ENCODE data around the gene HPS4.

HPS4 gene

GRCh38 chr22:26426924-26427323, 56.7 kb downstream of the HPS4 start:
- H3K4me3 ChIP-seq (ENCODE audit: control insufficient read depth, low read depth, low read length), result no peak overlapping the region
- no peak for DNase-seq (ENCODE audit: low read depth)
- TF ChIP-seq, protein P1, sequence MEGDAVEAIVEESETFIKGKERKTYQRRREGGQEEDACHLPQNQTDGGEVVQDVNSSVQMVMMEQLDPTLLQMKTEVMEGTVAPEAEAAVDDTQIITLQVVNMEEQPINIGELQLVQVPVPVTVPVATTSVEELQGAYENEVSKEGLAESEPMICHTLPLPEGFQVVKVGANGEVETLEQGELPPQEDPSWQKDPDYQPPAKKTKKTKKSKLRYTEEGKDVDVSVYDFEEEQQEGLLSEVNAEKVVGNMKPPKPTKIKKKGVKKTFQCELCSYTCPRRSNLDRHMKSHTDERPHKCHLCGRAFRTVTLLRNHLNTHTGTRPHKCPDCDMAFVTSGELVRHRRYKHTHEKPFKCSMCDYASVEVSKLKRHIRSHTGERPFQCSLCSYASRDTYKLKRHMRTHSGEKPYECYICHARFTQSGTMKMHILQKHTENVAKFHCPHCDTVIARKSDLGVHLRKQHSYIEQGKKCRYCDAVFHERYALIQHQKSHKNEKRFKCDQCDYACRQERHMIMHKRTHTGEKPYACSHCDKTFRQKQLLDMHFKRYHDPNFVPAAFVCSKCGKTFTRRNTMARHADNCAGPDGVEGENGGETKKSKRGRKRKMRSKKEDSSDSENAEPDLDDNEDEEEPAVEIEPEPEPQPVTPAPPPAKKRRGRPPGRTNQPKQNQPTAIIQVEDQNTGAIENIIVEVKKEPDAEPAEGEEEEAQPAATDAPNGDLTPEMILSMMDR (conservative IDR thresholded peaks at IDR 0.05; ENCODE audit: control insufficient read depth, insufficient read depth, low read depth, low read length), result no peak

DNA sequence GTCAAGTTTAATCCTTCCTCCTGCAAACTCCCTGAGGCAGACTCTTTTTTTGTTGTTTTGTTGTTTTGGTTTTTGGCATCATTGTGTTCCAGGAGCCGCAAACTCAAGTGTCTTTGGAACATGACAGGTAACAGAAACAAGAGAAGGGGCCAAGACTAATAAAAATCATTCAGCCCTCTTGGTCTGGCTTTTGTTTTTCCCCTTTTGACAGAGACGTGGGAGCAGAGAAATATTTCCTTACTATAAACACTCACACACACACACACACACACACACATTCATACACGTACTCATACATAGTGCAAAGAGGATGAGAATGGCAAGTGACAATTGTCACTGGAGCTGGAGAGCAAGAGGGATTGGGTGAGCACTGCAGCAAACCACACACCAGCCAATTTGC, 65.0 kb downstream of the HPS4 start:
- TF ChIP-seq, protein P1 (conservative IDR thresholded peaks at IDR 0.05; ENCODE audit: control insufficient read depth, insufficient read depth, low read depth, low read length), result no peak
- no peak overlapping the region for H3K4me3 ChIP-seq (ENCODE audit: control insufficient read depth, low read depth, low read length)
- no peak for DNase-seq (ENCODE audit: low read depth)

- H3K4me3 ChIP-seq (ENCODE audit: control insufficient read depth, low read depth, low read length), result no peak overlapping the region
Observed at GRCh38 chr22:26417406-26417805, 66.2 kb downstream of the HPS4 start.

DNA sequence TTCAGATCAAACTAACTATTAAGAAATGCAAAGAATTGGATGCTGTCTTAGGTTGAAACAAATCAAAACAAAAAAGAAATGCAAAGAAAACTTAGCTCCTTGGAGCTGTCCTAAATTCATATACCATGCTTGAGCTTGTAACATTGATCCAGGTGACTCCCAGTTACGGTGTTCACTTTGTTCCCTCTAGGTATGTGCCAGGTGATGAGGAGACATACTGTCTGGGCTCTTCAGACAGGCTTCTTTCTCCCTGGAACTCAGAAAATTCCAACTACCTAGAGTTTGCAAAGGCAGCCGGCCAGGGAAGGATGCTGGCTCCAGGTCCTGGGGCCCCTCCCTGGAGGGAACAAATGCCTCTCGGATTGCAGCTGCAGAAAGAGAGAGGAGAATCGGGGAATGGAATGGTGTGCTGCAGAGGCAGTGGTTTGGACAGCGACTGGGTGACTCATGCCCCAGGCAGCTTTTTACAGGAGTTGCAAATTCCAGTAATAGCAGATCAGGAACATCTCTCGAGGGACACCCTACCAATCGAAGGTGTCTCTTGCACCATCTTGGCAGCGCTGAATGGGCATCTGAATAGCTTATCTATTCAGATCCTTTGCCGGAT, 66.8 kb downstream of the HPS4 start:
- DNase-seq (ENCODE audit: low read depth), result peak; percentile 63
- no peak overlapping the region for H3K4me3 ChIP-seq (ENCODE audit: control insufficient read depth, low read depth, low read length)
- TF ChIP-seq, protein P1 (conservative IDR thresholded peaks at IDR 0.05; ENCODE audit: control insufficient read depth, insufficient read depth, low read depth, low read length), result no peak

More at GRCh38 chr22:26417406-26417805, 66.2 kb downstream of the HPS4 start:
- TF ChIP-seq, protein P1 (conservative IDR thresholded peaks at IDR 0.05; ENCODE audit: control insufficient read depth, insufficient read depth, low read depth, low read length), result no peak
- DNase-seq (ENCODE audit: low read depth), result no peak

DNA sequence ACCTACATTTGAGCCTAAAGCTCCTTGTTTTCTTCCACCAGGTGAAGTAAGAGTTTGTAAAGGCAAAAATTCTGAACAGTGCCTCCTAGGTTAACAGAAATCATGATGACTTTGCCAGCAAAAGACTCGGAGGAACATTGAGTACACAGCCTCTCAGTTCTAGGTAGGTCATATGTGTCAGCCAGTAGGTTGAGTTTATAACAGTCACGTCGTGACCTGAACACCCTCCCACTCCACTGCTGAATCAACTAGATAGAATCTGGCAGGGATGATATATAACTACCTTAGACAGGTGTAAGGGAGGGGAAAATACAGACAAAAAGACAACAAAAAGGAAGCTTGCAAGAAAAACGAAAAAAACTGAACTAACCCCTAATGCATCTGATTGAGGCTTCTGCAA, 67.3 kb downstream of the HPS4 start:
- no peak for DNase-seq (ENCODE audit: low read depth)

GRCh38 chr22:26414347-26414746, 69.2 kb downstream of the HPS4 start:
- TF ChIP-seq, protein P1 (conservative IDR thresholded peaks at IDR 0.05; ENCODE audit: control insufficient read depth, insufficient read depth, low read depth, low read length), result no peak
- no peak for DNase-seq (ENCODE audit: low read depth)
- no peak overlapping the region for H3K4me3 ChIP-seq (ENCODE audit: control insufficient read depth, low read depth, low read length)

More for the DNA sequence above, 67.3 kb downstream of the HPS4 start:
- TF ChIP-seq, protein P1 (conservative IDR thresholded peaks at IDR 0.05; ENCODE audit: control insufficient read depth, insufficient read depth, low read depth, low read length), result no peak
- H3K4me3 ChIP-seq (ENCODE audit: control insufficient read depth, low read depth, low read length), result no peak overlapping the region

DNA sequence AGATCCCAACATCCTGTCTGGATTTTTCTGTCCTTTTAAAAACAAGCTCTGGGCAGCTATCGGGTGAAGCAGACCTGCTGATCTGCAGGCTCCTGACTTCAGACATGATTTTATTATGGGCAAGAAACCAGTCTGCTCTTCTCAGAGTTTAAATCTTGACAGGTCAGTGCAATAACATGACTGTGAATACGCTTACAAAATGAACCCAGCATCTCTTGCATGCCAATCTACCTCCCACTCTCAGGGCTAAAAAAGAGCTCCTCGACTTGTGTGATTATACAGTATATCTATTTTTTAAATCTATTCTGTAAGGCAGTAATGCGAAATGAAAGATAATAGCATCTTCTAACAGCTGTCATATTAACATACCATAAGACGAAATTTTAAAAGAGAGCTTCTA, 73.2 kb downstream of the HPS4 start:
- TF ChIP-seq, protein P1 (conservative IDR thresholded peaks at IDR 0.05; ENCODE audit: control insufficient read depth, insufficient read depth, low read depth, low read length), result no peak
- H3K4me3 ChIP-seq (ENCODE audit: control insufficient read depth, low read depth, low read length), result no peak overlapping the region
- no peak for DNase-seq (ENCODE audit: low read depth)
